HFFc6 (cell line): ENCODE measurements around the gene DOCK2. TPM values are rescaled to one million over a fixed set of nuclear protein-coding genes. Genes with fewer than 3 reads are reported as not detected.

ENCODE experiments used
- DNase-seq: peaks from one replicate; pipeline ENCODE4 v3.0.0-alpha.2; 2018
- H3K27ac Mint-ChIP-seq: 2 replicates; pipeline ENCODE4 v1.8.0; 2020; ENCODE audit warnings: mild to moderate bottlenecking, mixed read lengths
- H3K27me3 Mint-ChIP-seq: 2 replicates; pipeline ENCODE4 v1.8.0; 2021; ENCODE audit warnings: mild to moderate bottlenecking, moderate library complexity, mixed read lengths; ENCODE audit not compliant: insufficient read depth
- H3K36me3 Mint-ChIP-seq: 2 replicates; pipeline ENCODE4 v1.8.0; 2021; ENCODE audit warnings: low read depth, mixed read lengths
- H3K4me1 Mint-ChIP-seq: 2 replicates; pipeline ENCODE4 v1.8.0; 2020; ENCODE audit warnings: low read depth, mixed read lengths
- H3K4me3 Mint-ChIP-seq: 2 replicates; pipeline ENCODE4 v1.8.0; 2020; ENCODE audit warnings: mild to moderate bottlenecking, moderate library complexity, mixed read lengths
- H3K9me3 Mint-ChIP-seq: 2 replicates; pipeline ENCODE4 v1.8.0; 2020; ENCODE audit warnings: mild to moderate bottlenecking, mixed read lengths
- CTCF ChIP-seq: fragments of 200-600 bp; sonication (generic); IDR thresholded peaks from 2 replicates; pipeline ENCODE4 v1.5.0; 2021; ENCODE audit warnings: antibody characterized with exemption, mild to moderate bottlenecking
- total RNA-seq, 6 experiments: library from RNA; stranded (reverse); fragmentation: NEBNext Ultra II Directional; extraction: Animal tissue kit (Norgen Biotek cat#: 25700); gene quantifications; 2 replicates in 1 of 6; 3 replicates in 5 of 6; pipeline ENCODE4 v1.2.3, GENCODE V29; 2021

Gene DOCK2
- total RNA-seq, 6 experiments from 2014 or later: 1.4 to 6.5 (median 3.0) TPM

- Mint-ChIP-seq H3K4me3 (no peak overlapping the region), H3K4me1 (no peaks in the 10 kb centered on the region), H3K27me3 (peaks cover 26% of the 10 kb centered on the region), H3K9me3 (no peaks in the 10 kb centered on the region), H3K36me3 (no peaks in the 10 kb centered on the region), H3K27ac (no peak overlapping the region)
- DNase-seq: no peak
- no peak for TF ChIP-seq CTCF
Observed at GRCh38 chr5:170069512-170069911, 432.4 kb downstream of the DOCK2 start.

GRCh38 chr5:170070556-170071412 is 433.7 kb downstream of the DOCK2 start:
- H3K4me3 Mint-ChIP-seq: no peak overlapping the region
- no peaks in the 10 kb centered on the region for H3K36me3 Mint-ChIP-seq
- peaks cover 26% of the 10 kb centered on the region for H3K27me3 Mint-ChIP-seq
- H3K9me3 Mint-ChIP-seq: no peaks in the 10 kb centered on the region
- H3K4me1 Mint-ChIP-seq: no peaks in the 10 kb centered on the region
- peak; percentile 94 for TF ChIP-seq CTCF
- no peak overlapping the region for H3K27ac Mint-ChIP-seq
- peak; percentile 12 for DNase-seq

GRCh38 chr5:170071748-170072147 is 434.7 kb downstream of the DOCK2 start:
- H3K9me3 Mint-ChIP-seq: no peaks in the 10 kb centered on the region
- no peak for TF ChIP-seq CTCF
- H3K36me3 Mint-ChIP-seq: no peaks in the 10 kb centered on the region
- no peak overlapping the region for H3K4me3 Mint-ChIP-seq
- no peak overlapping the region for H3K27ac Mint-ChIP-seq
- H3K27me3 Mint-ChIP-seq: peaks cover 25% of the 10 kb centered on the region
- DNase-seq: no peak
- H3K4me1 Mint-ChIP-seq: no peaks in the 10 kb centered on the region

- no peak for DNase-seq
- no peak overlapping the region for H3K4me3 Mint-ChIP-seq
- H3K4me1 Mint-ChIP-seq: no peaks in the 10 kb centered on the region
Observed at GRCh38 chr5:170075696-170076095, 438.6 kb downstream of the DOCK2 start.

GRCh38 chr5:170076211-170076610 is 439.1 kb downstream of the DOCK2 start:
- TF ChIP-seq CTCF: no peak
- no peaks in the 10 kb centered on the region for H3K9me3 Mint-ChIP-seq
- no peaks in the 10 kb centered on the region for H3K36me3 Mint-ChIP-seq
- H3K27ac Mint-ChIP-seq: no peak overlapping the region
- H3K27me3 Mint-ChIP-seq: peaks cover 20% of the 10 kb centered on the region
- H3K4me1 Mint-ChIP-seq: no peaks in the 10 kb centered on the region
- H3K4me3 Mint-ChIP-seq: no peak overlapping the region
- DNase-seq: peak; percentile 4

More at GRCh38 chr5:170075696-170076095, 438.6 kb downstream of the DOCK2 start:
- TF ChIP-seq CTCF: no peak
- Mint-ChIP-seq H3K27ac (no peak overlapping the region), H3K36me3 (no peaks in the 10 kb centered on the region), H3K27me3 (peaks cover 17% of the 10 kb centered on the region), H3K9me3 (no peaks in the 10 kb centered on the region)
